Measurements from ENCODE around the gene MCM10.

DNA sequence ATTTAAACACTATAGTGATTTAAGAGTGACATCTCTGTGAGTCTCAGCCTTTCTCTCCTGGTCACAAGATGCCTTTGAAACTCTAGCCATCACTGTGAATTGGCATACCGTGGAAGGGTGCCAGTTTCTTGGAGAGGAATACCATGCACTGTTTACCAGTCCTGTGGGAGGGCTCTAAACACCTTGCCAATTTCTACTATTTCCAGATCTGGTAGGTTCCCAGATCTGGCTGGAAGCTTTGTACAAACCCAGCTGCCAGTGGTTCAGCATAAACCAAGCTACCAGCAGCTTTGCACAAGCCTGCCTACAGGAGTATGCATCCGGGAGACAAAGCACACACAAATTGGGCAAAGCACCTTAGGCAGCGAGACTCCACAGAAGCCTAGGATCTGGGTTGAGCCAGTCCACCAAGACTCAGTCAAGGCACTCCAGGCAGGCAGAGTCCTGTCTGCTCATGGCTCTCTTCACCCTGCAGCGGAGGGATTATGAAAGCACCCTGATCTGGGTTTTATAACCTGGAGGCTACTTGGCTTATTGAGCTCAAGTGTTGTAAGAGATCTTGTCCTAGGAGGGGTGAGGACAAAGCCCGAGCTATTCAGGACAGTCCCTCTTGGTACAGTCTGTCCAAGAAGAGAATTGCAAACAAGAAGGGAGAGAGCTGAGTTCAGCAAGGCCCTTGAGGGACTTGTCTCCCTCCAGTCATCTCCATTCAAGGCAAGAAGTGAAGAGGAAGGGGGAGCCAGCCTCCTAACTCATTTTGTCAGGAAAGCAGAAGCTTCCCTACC is 23.6 kb downstream of the MCM10 start:
- TF ChIP-seq POLR2AphosphoS5 (IDR thresholded peaks at IDR 0.05): no peak
- TF ChIP-seq, protein P1, sequence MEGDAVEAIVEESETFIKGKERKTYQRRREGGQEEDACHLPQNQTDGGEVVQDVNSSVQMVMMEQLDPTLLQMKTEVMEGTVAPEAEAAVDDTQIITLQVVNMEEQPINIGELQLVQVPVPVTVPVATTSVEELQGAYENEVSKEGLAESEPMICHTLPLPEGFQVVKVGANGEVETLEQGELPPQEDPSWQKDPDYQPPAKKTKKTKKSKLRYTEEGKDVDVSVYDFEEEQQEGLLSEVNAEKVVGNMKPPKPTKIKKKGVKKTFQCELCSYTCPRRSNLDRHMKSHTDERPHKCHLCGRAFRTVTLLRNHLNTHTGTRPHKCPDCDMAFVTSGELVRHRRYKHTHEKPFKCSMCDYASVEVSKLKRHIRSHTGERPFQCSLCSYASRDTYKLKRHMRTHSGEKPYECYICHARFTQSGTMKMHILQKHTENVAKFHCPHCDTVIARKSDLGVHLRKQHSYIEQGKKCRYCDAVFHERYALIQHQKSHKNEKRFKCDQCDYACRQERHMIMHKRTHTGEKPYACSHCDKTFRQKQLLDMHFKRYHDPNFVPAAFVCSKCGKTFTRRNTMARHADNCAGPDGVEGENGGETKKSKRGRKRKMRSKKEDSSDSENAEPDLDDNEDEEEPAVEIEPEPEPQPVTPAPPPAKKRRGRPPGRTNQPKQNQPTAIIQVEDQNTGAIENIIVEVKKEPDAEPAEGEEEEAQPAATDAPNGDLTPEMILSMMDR (IDR thresholded peaks at IDR 0.05): no peak
- no peak for TF ChIP-seq POLR2A (IDR thresholded peaks at IDR 0.05)

All from breast epithelium (tissue), 3 donors.